Neural progenitor cell (in vitro differentiated cells): ENCODE results near the gene ERICH6.

ENCODE experiments used
- EZH2 ChIP-seq: fragments of 200-600 bp; sonication (generic); IDR thresholded peaks from 2 replicates; pipeline ENCODE4 v1.6.1; 2017; ENCODE audit warnings: antibody characterized with exemption, mild to moderate bottlenecking, moderate library complexity
- EZH2phosphoT487 ChIP-seq: fragments of 200-600 bp; sonication (generic); IDR thresholded peaks from 2 replicates; pipeline ENCODE4 v1.6.1; 2017; ENCODE audit warnings: antibody characterized with exemption
- TF ChIP-seq, protein P1 (sequence below): fragments of 200-600 bp; sonication (generic); IDR thresholded peaks from 2 replicates; pipeline ENCODE4 v1.5.1; 2017; ENCODE audit warnings: antibody characterized with exemption, mild to moderate bottlenecking

DNA sequence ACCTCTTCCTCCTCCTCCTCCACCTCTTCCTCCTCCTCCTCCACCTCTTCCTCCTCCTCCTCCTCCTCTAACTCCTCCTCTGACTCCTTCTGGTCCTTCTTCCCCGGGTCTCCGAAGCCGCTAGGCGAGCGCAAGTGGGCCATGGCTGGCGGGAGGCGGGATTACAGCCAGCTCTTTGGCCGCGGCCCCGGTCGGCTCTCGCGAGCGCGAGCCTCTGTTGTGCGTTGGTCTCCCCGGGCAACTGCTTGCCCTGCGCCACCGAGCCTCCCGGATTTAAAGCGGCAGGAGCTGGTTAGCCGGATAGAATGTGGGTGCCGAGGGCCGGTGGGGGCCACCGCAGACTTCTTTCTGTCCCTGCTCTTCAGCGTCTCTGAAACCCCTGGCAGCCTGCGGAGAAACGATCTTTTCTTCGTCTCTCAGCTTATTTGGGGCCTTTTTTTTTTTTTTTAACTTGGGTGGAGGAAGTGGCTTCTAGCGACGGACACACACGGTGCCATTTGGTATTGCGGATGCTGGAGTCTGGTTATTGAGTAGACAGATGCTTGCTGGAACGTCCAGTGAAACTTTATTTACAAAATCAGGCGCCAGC, at the start of gene ERICH6:
- TF ChIP-seq, protein P1, sequence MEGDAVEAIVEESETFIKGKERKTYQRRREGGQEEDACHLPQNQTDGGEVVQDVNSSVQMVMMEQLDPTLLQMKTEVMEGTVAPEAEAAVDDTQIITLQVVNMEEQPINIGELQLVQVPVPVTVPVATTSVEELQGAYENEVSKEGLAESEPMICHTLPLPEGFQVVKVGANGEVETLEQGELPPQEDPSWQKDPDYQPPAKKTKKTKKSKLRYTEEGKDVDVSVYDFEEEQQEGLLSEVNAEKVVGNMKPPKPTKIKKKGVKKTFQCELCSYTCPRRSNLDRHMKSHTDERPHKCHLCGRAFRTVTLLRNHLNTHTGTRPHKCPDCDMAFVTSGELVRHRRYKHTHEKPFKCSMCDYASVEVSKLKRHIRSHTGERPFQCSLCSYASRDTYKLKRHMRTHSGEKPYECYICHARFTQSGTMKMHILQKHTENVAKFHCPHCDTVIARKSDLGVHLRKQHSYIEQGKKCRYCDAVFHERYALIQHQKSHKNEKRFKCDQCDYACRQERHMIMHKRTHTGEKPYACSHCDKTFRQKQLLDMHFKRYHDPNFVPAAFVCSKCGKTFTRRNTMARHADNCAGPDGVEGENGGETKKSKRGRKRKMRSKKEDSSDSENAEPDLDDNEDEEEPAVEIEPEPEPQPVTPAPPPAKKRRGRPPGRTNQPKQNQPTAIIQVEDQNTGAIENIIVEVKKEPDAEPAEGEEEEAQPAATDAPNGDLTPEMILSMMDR, result peak; percentile 28
- TF ChIP-seq EZH2 (no peak), EZH2phosphoT487 (no peak)
